Inferior parietal cortex (tissue), 1 donor: ENCODE measurements around the gene ATG16L2.
"Not testable (repeated sequence)": the region's sequence is repeated elsewhere in the genome, so short reads cannot be mapped to it uniquely, and the experiment has no call there.

Experiments used
- DNase-seq: peaks from one replicate; pipeline ENCODE4 v3.0.0-alpha.2; 2016; ENCODE audit errors: extremely low spot score

The ATG16L2 gene

DNA sequence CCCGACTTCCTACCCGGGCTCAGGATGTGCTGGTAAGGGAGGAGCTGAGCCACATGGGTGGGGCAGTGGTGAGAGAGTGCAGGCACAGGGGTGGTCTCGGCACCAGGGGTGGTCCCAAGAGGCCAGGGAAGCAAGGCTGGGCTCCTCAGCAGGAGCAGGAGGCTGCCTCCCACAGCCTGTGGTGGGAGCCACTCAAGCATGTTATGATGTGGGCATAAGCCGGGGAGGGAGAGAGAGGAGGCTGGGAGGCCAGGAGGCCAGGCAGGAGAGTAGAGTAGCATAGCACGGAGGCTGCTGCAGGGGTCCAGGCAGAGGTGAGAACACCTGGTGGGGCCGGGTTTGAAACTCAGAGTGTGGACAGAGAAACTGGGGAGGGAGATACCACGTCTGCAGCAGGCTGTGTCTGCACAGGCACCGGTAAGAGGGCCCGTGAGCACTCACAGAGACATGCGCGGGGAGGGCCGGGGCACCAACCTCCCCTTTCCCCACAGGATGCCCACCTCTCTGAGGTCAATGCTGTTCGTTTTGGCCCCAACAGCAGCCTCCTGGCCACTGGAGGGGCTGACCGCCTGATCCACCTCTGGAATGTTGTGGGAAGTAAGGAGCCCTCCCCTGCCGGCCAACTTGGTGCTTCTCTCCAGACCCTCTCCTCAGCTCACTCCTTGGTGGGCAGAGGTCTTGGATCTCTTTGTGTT, 10.7 kb downstream of the ATG16L2 start:
- DNase-seq, result no peak

DNA sequence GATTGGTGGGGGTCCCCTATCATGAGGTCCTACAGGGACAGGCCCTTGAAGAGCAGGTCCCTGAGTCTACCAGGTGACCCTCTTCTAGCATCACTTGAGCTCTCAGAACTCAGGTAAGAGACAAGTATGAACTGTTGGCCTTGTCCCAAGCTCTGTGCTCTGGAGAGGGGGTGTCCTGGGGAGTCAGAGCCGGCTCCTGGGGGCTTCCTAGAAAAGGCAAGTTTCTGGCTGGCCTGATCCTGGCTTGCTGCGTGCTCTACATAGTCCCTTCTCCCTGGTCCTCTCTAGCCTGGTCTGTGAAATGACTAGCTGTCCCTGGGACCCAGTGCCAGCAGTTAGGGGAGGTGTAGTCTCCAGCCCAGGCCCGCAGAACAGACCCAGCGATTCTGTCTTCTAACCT, 11.4 kb downstream of the ATG16L2 start:
- no peak for DNase-seq

DNA sequence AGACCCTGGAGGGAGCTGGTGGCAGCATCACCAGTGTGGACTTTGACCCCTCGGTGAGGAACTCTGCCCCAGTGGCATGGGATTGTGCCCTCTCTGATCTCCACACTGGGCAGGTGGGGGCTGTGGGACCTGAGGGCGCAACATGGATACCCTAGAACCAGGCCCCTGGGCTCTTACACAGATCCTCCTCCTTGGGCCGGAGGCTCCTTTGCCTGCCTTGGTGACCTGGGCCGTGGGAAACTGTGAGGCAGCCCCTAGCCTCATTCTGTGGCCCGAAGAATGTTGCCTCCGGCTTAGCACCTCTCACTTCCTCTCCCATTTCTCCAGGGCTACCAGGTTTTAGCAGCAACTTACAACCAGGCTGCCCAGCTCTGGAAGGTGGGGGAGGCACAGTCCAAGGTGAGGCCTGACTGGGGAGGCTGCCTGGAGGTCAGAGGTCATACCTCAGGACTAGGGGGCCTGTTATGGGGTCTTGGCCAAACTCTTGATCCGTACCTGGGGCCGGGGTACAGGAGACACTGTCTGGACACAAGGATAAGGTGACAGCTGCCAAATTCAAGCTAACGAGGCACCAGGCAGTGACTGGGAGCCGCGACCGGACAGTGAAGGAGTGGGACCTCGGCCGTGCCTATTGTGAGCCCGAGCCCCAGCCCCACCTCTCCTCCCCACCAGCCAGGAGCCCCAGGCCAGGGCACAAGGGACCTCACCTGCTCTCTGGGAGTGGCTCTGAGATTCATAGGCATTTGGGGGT, 12.2 kb downstream of the ATG16L2 start:
- DNase-seq, result no peak

DNA sequence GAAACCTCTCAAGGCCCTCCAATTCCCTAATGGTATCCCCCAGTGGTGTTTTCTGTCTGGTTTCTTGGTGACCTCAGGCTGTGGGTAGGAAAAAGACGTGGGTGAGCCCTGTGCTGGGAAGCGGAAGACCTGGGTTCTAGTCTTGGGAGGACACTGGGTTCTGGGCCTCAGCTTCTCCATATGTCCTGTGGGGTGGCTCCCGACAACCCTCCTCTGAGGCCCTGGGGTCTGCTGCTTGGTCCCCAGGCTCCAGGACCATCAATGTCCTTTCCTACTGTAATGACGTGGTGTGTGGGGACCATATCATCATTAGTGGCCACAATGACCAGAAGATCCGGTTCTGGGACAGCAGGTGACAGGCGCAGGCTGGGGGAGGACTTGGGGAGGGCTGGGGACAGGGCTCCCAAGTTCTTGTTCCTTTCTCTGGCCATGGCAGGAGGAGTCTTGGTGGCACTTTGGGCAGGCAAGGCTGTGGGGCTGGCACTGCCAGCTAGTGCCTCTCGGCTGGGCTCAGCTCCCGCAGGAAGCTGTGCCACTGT, 12.8 kb downstream of the ATG16L2 start:
- no peak for DNase-seq

DNA sequence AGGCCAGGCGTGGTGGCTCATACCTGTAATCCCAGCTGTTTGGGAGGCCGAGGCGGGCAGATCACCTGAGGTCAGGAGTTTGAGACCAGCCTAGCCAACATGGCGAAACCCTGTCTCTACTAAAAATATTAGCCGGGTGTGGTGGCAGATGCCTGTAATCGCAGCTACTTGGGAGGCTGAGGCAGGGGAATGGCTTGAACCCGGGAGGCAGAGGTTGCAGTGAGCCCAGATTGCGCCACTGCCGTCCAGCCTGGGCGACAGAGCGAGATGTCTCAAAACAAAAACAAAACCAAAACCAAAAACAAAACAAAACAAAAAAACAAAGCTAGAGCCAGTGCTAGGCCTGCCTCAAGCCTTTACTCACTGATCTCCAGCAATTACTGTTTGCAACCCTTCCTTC, 13.4 kb downstream of the ATG16L2 start:
- DNase-seq, result not testable (repeated sequence)

DNA sequence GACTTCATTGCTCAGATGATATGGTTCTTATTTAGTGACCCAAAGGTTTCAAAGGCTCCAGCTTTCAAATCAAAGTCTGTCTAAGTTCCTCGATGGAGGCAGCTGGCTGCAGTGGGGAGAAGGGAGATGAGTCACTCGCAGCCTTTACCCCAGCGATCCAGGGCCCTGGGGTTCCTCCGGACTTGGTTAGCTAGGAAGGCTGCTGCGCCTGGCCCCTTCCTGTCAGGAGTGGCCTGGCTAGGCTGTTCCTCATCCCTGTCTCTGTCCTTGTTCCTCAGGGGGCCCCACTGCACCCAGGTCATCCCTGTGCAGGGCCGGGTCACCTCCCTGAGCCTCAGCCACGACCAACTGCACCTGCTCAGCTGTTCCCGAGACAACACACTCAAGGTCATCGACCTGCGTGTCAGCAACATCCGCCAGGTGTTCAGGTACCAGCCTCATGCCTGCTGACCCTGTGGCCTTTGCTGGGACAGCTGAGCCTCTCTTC, 13.9 kb downstream of the ATG16L2 start:
- no peak for DNase-seq

DNA sequence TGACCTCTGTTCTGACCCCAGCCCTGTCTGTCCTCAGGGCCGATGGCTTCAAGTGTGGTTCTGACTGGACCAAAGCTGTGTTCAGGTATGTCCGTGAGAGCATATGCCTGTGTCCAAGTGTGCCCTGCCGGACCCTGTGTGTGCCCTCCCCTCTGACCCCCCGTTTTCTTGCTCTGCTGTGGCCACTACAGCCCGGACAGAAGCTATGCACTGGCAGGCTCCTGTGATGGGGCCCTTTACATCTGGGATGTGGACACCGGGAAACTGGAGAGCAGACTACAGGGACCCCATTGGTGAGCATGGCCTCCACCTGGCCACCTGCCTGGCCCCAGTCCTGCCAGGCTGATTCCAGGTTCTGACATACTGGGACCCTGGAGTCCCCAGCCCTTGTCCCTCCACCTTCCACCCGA, 14.5 kb downstream of the ATG16L2 start:
- DNase-seq, result no peak

DNA sequence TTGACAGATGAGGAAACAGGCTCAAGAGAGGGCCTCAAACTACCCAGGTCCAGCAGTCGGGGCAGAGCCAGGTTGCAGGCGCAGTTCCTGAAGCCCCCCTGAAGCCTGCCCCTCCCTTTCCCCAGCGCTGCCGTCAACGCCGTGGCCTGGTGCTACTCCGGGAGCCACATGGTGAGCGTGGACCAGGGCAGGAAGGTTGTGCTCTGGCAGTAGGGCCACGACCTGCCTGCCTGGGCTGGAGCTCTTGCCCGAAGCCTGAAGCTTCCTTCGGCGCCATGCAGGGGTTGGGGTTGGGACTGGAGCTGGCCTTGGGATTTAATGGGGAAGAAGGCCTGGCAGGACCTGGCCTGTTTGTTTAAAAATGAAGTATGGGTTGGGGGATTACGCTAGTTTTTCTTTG, 15.0 kb downstream of the ATG16L2 start:
- no peak for DNase-seq

DNA sequence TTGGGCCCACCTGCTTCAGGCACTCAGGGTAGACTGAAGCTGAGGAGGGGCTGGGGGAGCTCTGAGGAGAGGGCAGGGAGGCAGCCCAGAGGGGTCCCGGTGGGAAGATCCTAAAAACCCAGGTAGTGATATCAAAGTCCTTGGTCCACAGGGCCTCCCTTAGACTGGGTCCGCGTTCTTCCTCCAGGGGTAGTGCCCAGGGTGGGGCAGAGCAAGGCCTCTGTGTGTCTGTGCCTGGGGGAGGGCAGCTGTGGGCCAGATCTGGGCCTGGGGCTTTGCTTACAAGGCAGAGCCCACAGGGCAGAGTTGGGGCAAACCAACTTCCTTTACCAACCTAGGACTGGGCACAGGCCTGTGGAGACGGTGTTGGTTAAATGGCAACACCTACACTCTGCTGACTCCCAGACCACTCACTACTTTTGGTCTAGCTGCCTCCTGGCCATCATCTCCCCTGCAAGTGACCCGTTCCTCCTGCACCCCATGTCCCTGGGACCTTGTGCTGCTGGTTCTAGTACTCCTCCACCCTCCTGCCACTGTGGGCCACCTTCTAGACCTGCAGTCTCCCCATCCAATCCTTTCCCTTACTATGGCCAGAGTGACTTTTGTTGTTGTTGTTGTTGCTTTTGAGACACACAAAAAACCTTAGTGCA, 15.8 kb downstream of the ATG16L2 start:
- DNase-seq, result no peak

DNA sequence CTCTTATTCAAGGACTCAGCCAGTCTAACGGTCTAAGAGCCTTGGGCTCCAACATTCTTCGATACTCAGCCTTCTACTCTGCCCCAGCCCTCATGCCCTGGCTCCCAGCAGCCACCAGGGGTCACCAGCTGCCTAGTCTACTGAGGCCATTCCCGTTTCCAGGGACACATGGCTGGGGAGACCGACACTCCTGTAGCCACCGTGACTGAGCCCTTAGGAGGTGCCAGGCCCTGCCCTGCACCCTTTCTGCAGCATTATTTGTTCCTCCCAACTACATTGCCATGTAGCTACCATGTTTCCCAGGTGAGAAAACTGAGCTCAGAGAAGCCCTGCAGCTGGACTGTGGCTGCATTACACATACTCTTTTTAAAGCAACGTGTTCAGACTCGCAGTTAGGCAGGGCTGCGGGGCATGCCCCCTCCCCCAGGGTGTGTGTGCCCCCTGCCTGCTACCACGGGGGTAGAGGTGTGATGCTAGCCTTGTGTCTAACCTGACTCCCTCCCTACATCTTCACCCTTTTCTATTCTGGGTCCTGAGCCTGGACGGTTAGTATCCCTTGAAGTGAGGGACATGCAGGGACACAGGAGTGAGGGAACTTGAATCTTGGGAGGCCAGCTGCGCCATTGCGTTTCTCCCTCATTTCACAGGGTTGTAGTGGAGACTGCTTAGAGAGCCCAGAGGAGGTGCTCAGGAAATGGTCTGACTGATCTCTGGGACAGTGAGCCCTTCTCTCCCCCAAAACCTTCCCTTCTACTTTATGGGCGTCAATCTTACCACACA, 17.5 kb downstream of the ATG16L2 start:
- DNase-seq, result peak; percentile 89

DNA sequence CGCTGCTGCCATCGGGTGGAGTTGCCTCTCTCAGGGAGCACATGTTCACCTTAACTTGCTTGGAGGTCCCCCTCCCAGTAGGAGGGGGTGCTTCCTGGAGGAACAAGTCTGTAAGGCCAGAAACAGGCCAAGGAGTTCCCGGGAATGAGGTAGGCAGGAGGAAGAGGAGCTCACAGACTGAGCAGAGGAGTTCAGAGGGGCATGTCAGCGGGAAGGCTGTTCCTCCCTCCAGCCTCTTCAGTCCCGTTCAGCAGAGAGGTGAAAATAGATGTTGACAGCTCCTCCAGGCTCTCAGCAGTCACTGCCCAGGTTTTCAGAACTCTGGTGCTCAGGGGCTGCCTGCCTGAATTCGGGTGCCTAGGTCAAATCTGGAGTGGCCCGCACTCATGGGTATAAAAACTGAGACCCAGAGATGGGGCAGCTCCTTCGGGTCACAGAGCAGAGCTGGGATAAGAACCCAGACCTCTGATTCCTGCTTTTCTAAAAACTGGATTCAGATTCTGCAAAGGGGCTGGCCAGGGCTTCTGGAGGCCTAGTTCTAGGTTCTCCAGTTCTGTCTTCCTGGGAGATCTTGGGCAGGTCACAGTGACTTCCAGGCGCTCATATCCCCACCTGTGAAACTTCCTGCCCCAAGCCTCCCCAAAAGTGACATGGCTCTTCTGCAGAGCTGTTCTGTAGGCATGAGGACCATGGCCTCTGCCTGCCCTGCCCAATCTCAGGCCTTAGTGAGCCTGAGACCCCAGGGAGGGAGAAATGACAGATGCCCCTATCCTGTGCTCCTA, 18.3 kb downstream of the ATG16L2 start:
- no peak for DNase-seq

DNA sequence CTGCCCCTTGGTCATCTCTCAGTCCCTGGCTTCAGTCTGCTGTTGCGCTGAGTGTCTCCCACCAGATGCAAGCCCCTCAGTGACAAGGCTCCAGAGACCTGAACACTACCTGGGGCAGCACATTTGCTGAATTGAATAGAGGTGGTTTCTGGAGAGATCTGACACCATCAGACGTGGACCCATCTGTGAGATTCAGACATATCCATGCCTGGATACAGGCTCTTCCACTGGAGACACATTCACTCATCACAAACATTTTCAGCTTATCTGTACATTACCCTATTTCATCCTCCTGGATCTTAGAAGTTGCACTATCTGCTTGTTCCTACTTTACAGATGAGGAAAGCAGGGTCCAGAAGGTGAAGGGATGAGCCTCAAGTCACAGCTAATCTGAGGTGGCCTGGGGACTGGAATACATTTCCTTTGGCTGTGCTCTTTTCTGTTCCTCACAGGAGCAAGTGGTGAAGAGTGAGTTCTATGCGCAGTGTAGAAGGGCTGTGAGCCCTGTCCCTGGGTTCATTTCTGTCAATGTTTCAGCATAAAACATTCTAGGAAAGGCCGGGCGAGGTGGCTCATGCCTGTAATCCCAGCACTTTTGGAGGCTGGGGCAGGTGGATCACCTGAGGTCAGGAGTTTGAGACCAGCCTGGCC, 19.0 kb downstream of the ATG16L2 start:
- DNase-seq, result no peak

DNA sequence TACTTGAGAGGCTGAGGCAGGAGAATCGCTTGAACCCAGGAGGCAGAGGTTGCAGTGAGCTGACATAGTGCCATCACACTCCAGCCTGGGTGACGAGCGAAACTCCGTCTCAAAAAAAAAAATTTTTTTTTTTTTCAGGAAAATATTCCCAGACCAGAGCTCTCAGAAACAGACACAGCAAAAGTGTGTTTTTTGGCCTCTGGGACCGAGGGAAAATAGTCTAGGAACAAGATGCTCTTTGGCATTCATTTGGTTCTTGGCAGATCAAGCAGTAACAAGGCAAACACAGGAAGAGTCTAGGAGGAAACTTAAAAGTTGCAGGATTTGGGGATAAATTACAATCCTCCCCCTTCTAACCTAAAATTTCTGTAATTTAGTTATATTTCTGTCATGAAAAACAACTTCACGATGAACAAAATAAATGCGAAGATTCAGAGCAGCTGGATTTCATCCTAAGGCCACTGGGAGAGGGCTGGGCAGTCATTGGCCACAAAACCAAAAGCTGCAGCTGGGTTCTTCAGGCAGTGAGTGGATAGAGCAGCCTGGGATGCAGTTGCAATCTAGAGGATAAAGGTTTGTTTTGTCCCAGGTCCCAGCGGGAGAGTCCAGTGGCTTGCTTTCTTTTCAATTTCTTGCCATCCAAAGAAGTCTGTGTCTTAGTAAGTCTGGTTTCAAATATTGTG, 19.7 kb downstream of the ATG16L2 start:
- DNase-seq, result no peak

DNA sequence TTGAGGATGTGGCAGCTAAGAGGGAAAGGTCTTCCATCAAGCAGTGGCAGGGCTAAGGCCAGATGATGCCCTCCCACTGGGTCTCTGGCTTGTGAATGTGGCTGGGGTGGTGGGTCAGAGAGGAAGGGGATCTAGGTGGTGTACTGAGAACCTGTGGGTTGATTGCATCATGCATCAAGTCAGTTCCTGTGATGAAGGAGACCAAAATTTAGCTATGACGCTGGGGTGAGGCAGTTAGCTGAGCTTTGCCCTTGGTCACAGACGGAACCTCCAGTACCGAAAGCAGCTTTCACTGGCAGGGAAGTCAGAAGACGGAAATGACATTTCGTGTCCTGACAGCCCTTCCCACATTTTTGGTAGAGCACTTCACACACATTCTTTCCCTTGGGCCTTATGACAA, 20.7 kb downstream of the ATG16L2 start:
- DNase-seq, result no peak

DNA sequence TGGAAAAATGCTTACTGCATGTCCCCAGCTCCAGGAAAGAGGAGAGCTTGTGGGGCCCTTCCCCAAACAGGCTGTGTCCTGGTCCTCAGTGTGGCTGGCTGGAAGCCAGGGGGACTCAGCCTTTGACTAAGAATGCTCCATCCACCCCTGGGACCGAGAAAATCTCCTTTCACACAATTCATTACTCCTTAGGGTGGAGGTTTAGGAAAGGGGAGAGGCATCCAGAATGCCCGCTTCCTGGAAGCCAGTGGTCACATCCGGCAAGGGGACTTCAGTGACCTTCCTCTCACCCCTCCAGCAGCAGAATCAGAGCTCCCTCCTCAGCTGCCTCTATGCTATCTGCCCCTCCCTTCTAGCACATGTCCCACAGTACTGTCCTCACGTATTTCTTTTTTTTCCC, 21.9 kb downstream of the ATG16L2 start:
- DNase-seq, result no peak

DNA sequence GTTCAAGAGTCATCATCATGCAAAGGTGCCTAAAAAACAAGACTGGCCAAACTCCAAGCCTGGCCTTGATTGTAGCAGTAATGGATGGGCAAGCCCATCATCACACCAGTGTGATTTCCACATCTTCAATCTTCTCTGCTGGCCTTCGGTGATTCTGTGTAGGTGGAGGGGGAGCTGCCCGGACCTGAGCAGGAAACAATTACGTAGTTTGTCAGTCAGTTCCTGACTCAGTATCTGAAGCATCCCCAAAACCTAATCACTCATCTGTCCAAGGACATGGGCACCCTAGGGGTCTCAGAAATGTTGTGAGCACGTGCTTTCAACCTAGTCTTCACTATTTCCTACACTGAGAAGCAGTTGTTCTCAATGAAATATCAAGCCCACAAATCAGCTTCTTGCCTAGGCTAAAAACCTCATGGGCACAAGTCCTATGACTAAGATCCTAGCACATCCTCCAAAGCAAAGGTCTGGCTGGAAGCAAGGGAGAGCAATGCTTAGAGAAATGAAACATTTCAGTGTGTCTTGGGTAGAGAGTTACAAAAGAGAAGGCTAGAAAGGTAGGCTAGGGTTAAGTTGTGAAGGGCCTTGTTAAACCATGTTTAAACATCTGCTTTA, 24.6 kb downstream of the ATG16L2 start:
- no peak for DNase-seq

DNA sequence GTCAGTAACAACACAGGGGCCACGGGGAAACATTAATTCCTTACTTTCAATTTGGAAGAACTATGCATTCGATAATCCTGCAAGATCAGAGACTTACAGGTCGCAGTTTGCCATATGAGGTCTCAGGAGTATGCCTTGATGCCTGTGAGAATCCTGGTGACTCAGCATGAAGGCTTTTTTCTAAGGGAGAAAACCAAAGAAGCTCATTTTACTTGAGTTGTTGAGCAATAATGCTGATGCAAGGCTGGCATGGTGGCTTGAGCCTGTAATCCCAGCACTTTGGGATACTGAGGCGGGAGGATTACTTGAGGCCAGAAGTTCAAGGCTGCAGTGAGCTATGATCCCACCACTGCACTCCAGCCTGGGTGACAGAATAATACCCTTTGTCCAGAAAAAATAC, 26.6 kb downstream of the ATG16L2 start:
- DNase-seq, result no peak

DNA sequence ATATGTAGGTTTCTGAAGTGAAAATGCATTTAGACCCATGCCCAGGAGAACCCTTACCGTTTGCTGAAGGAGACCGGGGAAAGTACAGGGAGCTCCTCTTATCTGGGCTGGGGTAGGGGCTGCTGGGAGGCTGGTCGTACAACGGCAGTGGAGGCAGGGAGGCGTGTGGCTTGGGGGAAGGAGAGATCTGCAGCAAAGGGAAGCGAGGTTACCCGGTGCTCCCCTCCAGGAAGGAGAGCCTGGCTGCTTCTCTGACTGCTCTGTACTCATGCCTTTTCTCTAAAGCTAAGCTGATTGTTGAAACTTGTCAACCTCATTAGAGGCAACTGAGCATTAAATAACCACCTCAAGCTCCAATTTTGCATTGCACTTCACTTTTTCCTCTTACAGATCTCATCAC, 27.2 kb downstream of the ATG16L2 start:
- no peak for DNase-seq

DNA sequence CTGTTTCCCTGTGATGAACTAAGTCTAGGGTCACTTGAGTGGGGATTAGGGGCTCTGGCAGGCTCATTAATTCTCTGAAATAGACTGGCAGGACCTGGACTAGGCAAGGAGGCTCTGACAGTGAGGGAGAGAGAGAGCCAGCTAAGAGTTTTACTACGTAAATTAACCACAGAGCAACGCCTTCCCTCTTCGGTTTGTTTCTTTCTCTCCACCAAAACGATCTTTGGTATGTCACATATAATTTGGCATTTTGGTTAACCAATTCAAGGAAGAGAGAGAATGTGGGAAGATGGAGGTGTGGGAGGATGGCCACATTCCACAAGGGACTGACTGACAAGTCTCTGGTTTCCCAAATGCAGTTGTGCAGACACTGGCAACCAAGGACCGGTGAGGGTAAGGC, 27.9 kb downstream of the ATG16L2 start:
- no peak for DNase-seq
